ENCODE data around the gene TLN1.

The TLN1 gene

DNA sequence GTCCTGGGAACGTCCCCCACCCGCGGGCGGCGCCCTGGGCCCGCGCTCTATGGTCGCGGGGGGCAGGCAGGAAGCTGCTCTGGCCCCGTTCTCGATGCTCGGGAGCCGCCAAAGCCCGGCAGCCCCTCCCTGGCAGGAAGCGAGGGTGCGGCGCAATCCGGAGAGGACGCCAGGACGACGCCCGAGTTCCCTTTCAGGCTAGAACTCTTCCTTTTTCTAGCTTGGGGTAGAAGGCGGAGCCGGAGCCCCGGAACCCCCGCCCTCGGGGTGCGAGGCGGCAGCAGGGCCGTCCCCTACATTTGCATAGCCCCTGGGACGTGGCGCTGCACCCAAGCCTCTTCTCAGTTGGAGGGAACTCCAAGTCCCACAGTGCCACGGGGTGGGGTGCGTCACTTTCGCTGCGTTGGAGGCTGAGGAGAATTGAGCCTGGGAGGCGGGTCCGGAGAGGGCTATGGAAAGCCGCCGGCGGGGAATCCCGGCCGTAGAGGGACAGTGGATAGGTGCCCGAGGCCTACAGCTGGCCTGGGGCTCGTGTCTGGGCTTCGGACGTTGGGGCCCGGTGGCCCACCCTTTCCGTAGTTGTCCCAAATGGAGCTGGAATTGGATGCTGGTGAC, at the start of gene TLN1, which contains the start of gene CREB3:
Gene TLN1 (minus strand): TSS at position 11 of the 615 bp plus-strand sequence. CDS start 6,501 bp downstream, outside the sequence.
Gene CREB3 (plus strand): TSS at position 482 of the 615 bp plus-strand sequence. CDS start 107 bp downstream, at position 589.
- CTCF ChIA-PET, result interaction anchor here (1.1 to 1.7 kb wide), 4 partner anchors 68 to 150 kb away, joined by 3 to 7 read pairs (median 6); partner anchors contain the start of genes ARHGEF39 and CCDC107
- H3K27ac ChIP-seq, result peak within 1 kb of the TSS; percentile 95
- peak; percentile 100 for DNase-seq (ENCODE audit: low spot score)

GRCh38 chr9:35781066-35781465, 49.1 kb upstream of the TLN1 start:
- POLR2A ChIA-PET (ENCODE audit: low non-redundant PET), result no interaction called here
- TF ChIP-seq CTCF (conservative IDR thresholded peaks at IDR 0.05; ENCODE audit: low read depth), result no peak
- H3K27ac ChIP-seq, result no peak overlapping the region
- CTCF ChIA-PET, result interaction anchor here (1.8 kb wide), 1 partner anchor 9 kb away, joined by 6 read pairs; no protein-coding TSS in a partner anchor
- DNase-seq (ENCODE audit: low spot score), result no peak

More for the DNA sequence above, at the start of gene TLN1, which contains the start of gene CREB3:
- peak; percentile 70 for TF ChIP-seq CTCF (conservative IDR thresholded peaks at IDR 0.05; ENCODE audit: low read depth)
- POLR2A ChIA-PET (ENCODE audit: low non-redundant PET), result interaction anchor here (0.5 to 2.4 kb wide), 2 partner anchors 17 to 79 kb away, joined by 3 to 13 read pairs; partner anchors contain the start of genes GBA2 and RGP1

GRCh38 chr9:35778496-35778895, 46.5 kb upstream of the TLN1 start:
- no peak for TF ChIP-seq CTCF (conservative IDR thresholded peaks at IDR 0.05; ENCODE audit: low read depth)
- H3K27ac ChIP-seq, result no peak overlapping the region
- ChIA-PET POLR2A (ENCODE audit: low non-redundant PET) (no interaction called here), CTCF (interaction anchor here (0.8 to 1.1 kb wide), 2 partner anchors 10 to 12 kb away, joined by 3 read pairs; no protein-coding TSS in a partner anchor)
- DNase-seq (ENCODE audit: low spot score), result no peak

GRCh38 chr9:35776018-35776417, 44.0 kb upstream of the TLN1 start:
- no peak for DNase-seq (ENCODE audit: low spot score)
- CTCF ChIA-PET, result interaction anchor here (0.6 kb wide), 1 partner anchor 400 kb away, joined by 3 read pairs; no protein-coding TSS in a partner anchor
- no peak overlapping the region for H3K27ac ChIP-seq
- TF ChIP-seq CTCF (conservative IDR thresholded peaks at IDR 0.05; ENCODE audit: low read depth), result no peak
- POLR2A ChIA-PET (ENCODE audit: low non-redundant PET), result no interaction called here

DNA sequence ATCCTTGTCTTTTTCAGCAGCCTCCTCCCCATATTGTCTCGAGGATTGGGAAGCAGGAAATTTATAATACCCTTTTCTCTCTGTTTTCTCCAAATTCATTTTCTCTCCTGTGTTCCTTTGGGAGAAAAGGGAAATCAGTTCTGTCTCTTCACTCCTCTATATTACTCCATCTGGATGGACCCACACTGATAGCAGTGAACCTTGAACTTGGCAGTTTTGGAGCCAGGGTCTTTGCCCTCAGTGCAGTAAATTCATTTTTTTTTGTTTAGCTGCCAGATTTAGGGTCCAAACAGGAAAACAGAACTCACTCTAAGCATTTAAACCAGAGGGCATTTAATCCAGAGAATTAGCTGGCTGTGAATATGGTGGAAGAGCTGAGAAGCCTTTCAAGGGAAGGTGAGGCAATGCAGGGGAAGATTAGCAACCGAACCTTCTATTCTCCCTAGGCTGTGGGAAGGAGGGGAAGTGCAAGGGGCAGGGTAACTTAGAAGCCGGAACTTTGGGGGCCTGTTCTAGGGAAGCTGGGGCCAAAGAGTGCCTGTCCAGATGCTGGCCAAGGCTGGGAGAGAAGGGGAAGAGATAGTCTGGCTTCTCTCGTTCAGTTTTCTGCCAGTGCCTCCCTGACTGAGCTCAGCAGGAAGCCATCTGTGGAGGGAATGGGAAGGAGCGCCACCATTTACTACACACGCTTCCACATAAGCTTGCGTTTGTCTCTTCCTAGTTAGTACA, 43.1 kb upstream of the TLN1 start:
- H3K27ac ChIP-seq, result no peak overlapping the region
- no peak for TF ChIP-seq CTCF (conservative IDR thresholded peaks at IDR 0.05; ENCODE audit: low read depth)
- ChIA-PET POLR2A (ENCODE audit: low non-redundant PET) (no interaction called here), CTCF (interaction anchor here (0.6 to 1.0 kb wide), 4 partner anchors 13 to 70 kb away, joined by 3 read pairs; no protein-coding TSS in a partner anchor)
- DNase-seq (ENCODE audit: low spot score), result no peak

GRCh38 chr9:35771943-35772342, 39.9 kb upstream of the TLN1 start:
- DNase-seq (ENCODE audit: low spot score), result peak; percentile 76
- no peak overlapping the region; the same call in 1 of the 2 replicates for H3K27ac ChIP-seq
- POLR2A ChIA-PET (ENCODE audit: low non-redundant PET), result interaction anchor here (0.5 kb wide), 1 partner anchor 11 kb away, joined by 3 read pairs; no protein-coding TSS in a partner anchor
- no peak for TF ChIP-seq CTCF (conservative IDR thresholded peaks at IDR 0.05; ENCODE audit: low read depth)
- CTCF ChIA-PET, result interaction anchor here (0.6 to 1.5 kb wide), 3 partner anchors 18 to 296 kb away, joined by 4 to 5 read pairs (median 4); no protein-coding TSS in a partner anchor

Measured in RWPE1 (cell line).